ENCODE data around the gene MMP2.

Gene MMP2

GRCh38 chr16:55513616-55514015 lies 34.6 kb downstream of the MMP2 start:
- no peak for DNase-seq (ENCODE audit: low read depth in 2 of 2)

GRCh38 chr16:55515111-55515510 lies 36.1 kb downstream of the MMP2 start:
- DNase-seq (ENCODE audit: low read depth in 2 of 2): no peak

- no peak for DNase-seq (ENCODE audit: low read depth in 2 of 2)
Measured at GRCh38 chr16:55521792-55522191, 42.8 kb downstream of the MMP2 start.

GRCh38 chr16:55526441-55526840 lies 47.4 kb downstream of the MMP2 start:
- DNase-seq (ENCODE audit: low read depth in 2 of 2): no peak

GRCh38 chr16:55527885-55528284 lies 48.9 kb downstream of the MMP2 start:
- no peak for DNase-seq (ENCODE audit: low read depth in 2 of 2)

GRCh38 chr16:55529018-55529417 lies 50.0 kb downstream of the MMP2 start:
- no peak for DNase-seq (ENCODE audit: low read depth in 2 of 2)

- DNase-seq (ENCODE audit: low read depth in 2 of 2): no peak
Measured at GRCh38 chr16:55530316-55530856, 51.4 kb downstream of the MMP2 start.

- no peak for DNase-seq (ENCODE audit: low read depth in 2 of 2)
Measured at GRCh38 chr16:55532227-55532626, 53.2 kb downstream of the MMP2 start.

GRCh38 chr16:55534756-55535155 lies 55.8 kb downstream of the MMP2 start:
- DNase-seq (ENCODE audit: low read depth in 2 of 2): no peak

GRCh38 chr16:55539049-55539448 lies 60.1 kb downstream of the MMP2 start:
- DNase-seq (ENCODE audit: low read depth in 2 of 2): no peak

GRCh38 chr16:55539488-55539887 lies 60.5 kb downstream of the MMP2 start:
- DNase-seq (ENCODE audit: low read depth in 2 of 2): no peak

GRCh38 chr16:55540221-55540620 lies 61.2 kb downstream of the MMP2 start:
- no peak for DNase-seq (ENCODE audit: low read depth in 2 of 2)

GRCh38 chr16:55542459-55543082 lies 63.6 kb downstream of the MMP2 start:
- no peak for DNase-seq (ENCODE audit: low read depth in 2 of 2)

- DNase-seq (ENCODE audit: low read depth in 2 of 2): no peak
Measured at GRCh38 chr16:55543472-55543871, 64.5 kb downstream of the MMP2 start.

GRCh38 chr16:55552621-55553020 lies 73.6 kb downstream of the MMP2 start:
- DNase-seq (ENCODE audit: low read depth in 2 of 2): no peak

- no peak for DNase-seq (ENCODE audit: low read depth in 2 of 2)
Measured at GRCh38 chr16:55555436-55555835, 76.4 kb downstream of the MMP2 start.
